PC-9 (cell line): ENCODE measurements around the gene PSMB1. TPM values are rescaled to one million over a fixed set of nuclear protein-coding genes. Genes with fewer than 3 reads are reported as not detected.

ENCODE experiments used
- BruUV-seq: library from RNA; stranded (reverse); fragments of 400-500 nt; replicated peaks from 2 replicates; lab custom pipeline; 2021; lab: Mats Ljungman, UMichigan
- CTCF ChIA-PET: fragments of 300-600 bp; sonication (Branson Sonifier 250); formaldehyde crosslinking; loops from one replicate; lab custom pipeline; 2022; ENCODE audit warnings: antibody characterized with exemption; lab: Charles Lee
- POLR2A ChIA-PET: fragments of 300-600 bp; sonication (Branson Sonifier 250); formaldehyde crosslinking; loops from one replicate; lab custom pipeline; 2022; ENCODE audit warnings: antibody characterized with exemption; ENCODE audit not compliant: unreplicated experiment; lab: Charles Lee
- DNase-seq, 2 experiments: peaks; one replicate each; pipeline versions ENCODE4 v3.0.0 to v3.0.0-alpha.2; 2015 to 2022; ENCODE audit warnings: mixed read lengths in 1 of 2
- H2AFZ ChIP-seq: fragments of 200-600 bp; sonication (generic); 2 replicates; pipeline ENCODE4 v1.8.1; 2017; ENCODE audit warnings: antibody characterized with exemption
- H3F3A ChIP-seq: fragments of 200-600 bp; sonication (generic); 2 replicates; pipeline ENCODE4 v1.8.1; 2017; ENCODE audit warnings: antibody characterized with exemption, mild to moderate bottlenecking, low read depth; ENCODE audit not compliant: insufficient read depth
- H3K27ac ChIP-seq: fragments of 200-600 bp; sonication (generic); 2 replicates; pipeline ENCODE4 v1.6.1; 2016; ENCODE audit warnings: mixed run types
- H3K27me3 ChIP-seq: fragments of 200-600 bp; sonication (generic); 2 replicates; pipeline ENCODE4 v1.6.1; 2016; ENCODE audit warnings: low read depth, mixed run types; ENCODE audit not compliant: insufficient read depth
- H3K36me3 ChIP-seq: fragments of 200-600 bp; sonication (generic); 2 replicates; pipeline ENCODE4 v1.6.1; 2016; ENCODE audit warnings: low read depth, mixed run types
- H3K4me1 ChIP-seq: fragments of 200-600 bp; sonication (generic); replicated peaks from 2 replicates; pipeline ENCODE4 v1.6.1; 2016; ENCODE audit warnings: mixed run types; ENCODE audit not compliant: insufficient read depth
- H3K4me2 ChIP-seq: fragments of 200-600 bp; sonication (generic); 2 replicates; pipeline ENCODE4 v1.6.1; 2017; ENCODE audit warnings: mixed run types
- H3K4me3 ChIP-seq: fragments of 200-600 bp; sonication (generic); 2 replicates; pipeline ENCODE4 v1.6.1; 2016; ENCODE audit warnings: mixed run types
- H3K79me2 ChIP-seq: fragments of 200-600 bp; sonication (generic); 2 replicates; pipeline ENCODE4 v1.6.1; 2017; ENCODE audit warnings: low read depth, mixed run types
- H3K9me2 ChIP-seq: fragments of 200-600 bp; sonication (generic); 2 replicates; pipeline ENCODE4 v1.8.1; 2017; ENCODE audit warnings: mild to moderate bottlenecking; ENCODE audit not compliant: insufficient read depth
- H3K9me3 ChIP-seq: fragments of 200-600 bp; sonication (generic); 2 replicates; pipeline ENCODE4 v1.8.1; 2016; ENCODE audit warnings: low read depth; ENCODE audit not compliant: insufficient read depth
- H4K20me1 ChIP-seq: fragments of 200-600 bp; sonication (generic); 2 replicates; pipeline ENCODE4 v1.8.1; 2017; ENCODE audit not compliant: insufficient read depth
- CTCF ChIP-seq: fragments of 200-600 bp; sonication (generic); conservative IDR thresholded peaks from 2 replicates; pipeline ENCODE4 v1.6.1; 2017; ENCODE audit warnings: mixed run types, antibody characterized with exemption, mild to moderate bottlenecking, moderate library complexity
- EZH2 ChIP-seq: fragments of 200-600 bp; sonication (generic); IDR thresholded peaks from 2 replicates; pipeline ENCODE4 v1.8.0; 2017; ENCODE audit warnings: antibody characterized with exemption, low read depth
- intact Hi-C: fragments of 100-400 bp; cut with micrococcal nuclease; formaldehyde crosslinking; loops from one replicate; pipeline ENCODE4 v1.10.0; 2022; ENCODE audit not compliant: unreplicated experiment
- total RNA-seq: library from RNA; stranded (reverse); gene quantifications from 2 replicates; pipeline ENCODE4 v1.2.3, GENCODE V29; 2021

The PSMB1 gene
- total RNA-seq, 1 experiment from 2014 or later = 169 TPM

GRCh38 chr6:170525795-170526194 lies 27.3 kb downstream of the PSMB1 start:
- Histone ChIP-seq H3K79me2 (no peaks in the 10 kb centered on the region), H4K20me1 (no peaks in the 10 kb centered on the region), H3F3A (peaks cover 5% of the 10 kb centered on the region; the same call in 1 of the 2 replicates), H3K9me3 (no peaks in the 10 kb centered on the region), H3K9me2 (no peaks in the 10 kb centered on the region), H3K36me3 (no peaks in the 10 kb centered on the region), H3K4me1 (no peaks in the 10 kb centered on the region), H2AFZ (no peak overlapping the region), H3K4me2 (no peak overlapping the region), H3K27ac (no peak overlapping the region), H3K27me3 (peaks cover 19% of the 10 kb centered on the region), H3K4me3 (no peak overlapping the region)
- intact Hi-C loops = no loop called here
- no TSS peak for BruUV-seq
- TF ChIP-seq CTCF (no peak), EZH2 (no peak)
- POLR2A ChIA-PET = no interaction called here
- CTCF ChIA-PET = no interaction called here
- DNase-seq = no peak

GRCh38 chr6:170524172-170524502 lies 29.0 kb downstream of the PSMB1 start:
- no TSS peak for BruUV-seq

GRCh38 chr6:170523256-170524171 lies 29.6 kb downstream of the PSMB1 start:
- Histone ChIP-seq H3K79me2 (no peaks in the 10 kb centered on the region), H3F3A (no peaks in the 10 kb centered on the region), H3K4me3 (no peak overlapping the region), H3K36me3 (no peaks in the 10 kb centered on the region), H3K4me1 (no peaks in the 10 kb centered on the region), H3K27me3 (peaks cover 42% of the 10 kb centered on the region), H2AFZ (no peak overlapping the region), H3K27ac (no peak overlapping the region), H4K20me1 (no peaks in the 10 kb centered on the region), H3K9me3 (no peaks in the 10 kb centered on the region), H3K4me2 (no peak overlapping the region), H3K9me2 (no peaks in the 10 kb centered on the region)
- CTCF ChIA-PET = no interaction called here
- DNase-seq = no peak
- POLR2A ChIA-PET = no interaction called here
- BruUV-seq = no TSS peak
- TF ChIP-seq EZH2 (no peak), CTCF (no peak)
- intact Hi-C loops = no loop called here

More at GRCh38 chr6:170524172-170524502, 29.0 kb downstream of the PSMB1 start:
- H3F3A ChIP-seq = no peaks in the 10 kb centered on the region
- no peak overlapping the region for H3K4me3 ChIP-seq
- no peaks in the 10 kb centered on the region for H3K4me1 ChIP-seq
- H3K9me3 ChIP-seq = no peaks in the 10 kb centered on the region
- H4K20me1 ChIP-seq = no peaks in the 10 kb centered on the region
- H3K27ac ChIP-seq = no peak overlapping the region
- no peak for TF ChIP-seq CTCF
- no peak for TF ChIP-seq EZH2
- intact Hi-C loops = no loop called here
- H3K27me3 ChIP-seq = peaks cover 35% of the 10 kb centered on the region
- H3K79me2 ChIP-seq = no peaks in the 10 kb centered on the region
- POLR2A ChIA-PET = no interaction called here
- no peak for DNase-seq
- H2AFZ ChIP-seq = no peak overlapping the region
- H3K36me3 ChIP-seq = no peaks in the 10 kb centered on the region
- no peaks in the 10 kb centered on the region for H3K9me2 ChIP-seq
- CTCF ChIA-PET = no interaction called here
- H3K4me2 ChIP-seq = no peak overlapping the region
